GM12878 (cell line): ENCODE results near the gene ABCB10. TPM values are rescaled to one million over a fixed set of nuclear protein-coding genes. Genes with fewer than 3 reads are reported as not detected.

Experiments
- ATAC-seq: fragments of 200-7000 bp; cut with Tn5 transposase; 3 replicates; pipeline ENCODE4 v1.9.1; 2020; ENCODE audit warnings: mild to moderate bottlenecking, moderate library complexity
- Bru-seq: library from RNA; stranded (reverse); fragments of 400-500 nt; gene quantifications from one replicate; lab custom pipeline; 2021; lab: Mats Ljungman, UMichigan
- BruChase-seq, 2 experiments: library from RNA; stranded (reverse); fragments of 400-500 nt; gene quantifications; one replicate each; lab custom pipeline; 2021; lab: Mats Ljungman, UMichigan
- BruUV-seq: library from RNA; stranded (reverse); fragments of 400-500 nt; replicated peaks from 2 replicates; lab custom pipeline; 2021; lab: Mats Ljungman, UMichigan
- CTCF ChIA-PET: fragments of 300-600 bp; sonication (Branson Sonifier 250); formaldehyde crosslinking; extraction: SDS; loops from one replicate; lab custom pipeline; 2021; ENCODE audit warnings: inconsistent platforms; lab: Yijun Ruan, JAX
- POLR2A ChIA-PET: fragments of 350-600 bp; formaldehyde crosslinking; extraction: SDS; loops from one replicate; lab custom pipeline; 2021; ENCODE audit warnings: inconsistent platforms; lab: Charles Lee
- RAD21 ChIA-PET: fragments of 300-600 bp; sonication (Branson Sonifier 250); formaldehyde crosslinking; loops from one replicate; lab custom pipeline; 2023; ENCODE audit warnings: antibody characterized with exemption; ENCODE audit not compliant: unreplicated experiment; lab: Charles Lee
- SMC1A ChIA-PET: fragments of 300-600 bp; sonication (Branson Sonifier 250); formaldehyde crosslinking; loops from one replicate; lab custom pipeline; 2023; ENCODE audit not compliant: unreplicated experiment, uncharacterized antibody; lab: Charles Lee
- DNase-seq: peaks from one replicate; pipeline ENCODE4 v3.0.0-alpha.2; 2011; ENCODE audit warnings: low read depth, low spot score
- FAIRE-seq: peaks from 3 replicates; lab custom pipeline; 2011; peaks lifted over from hg19 to GRCh38; lab: Jason Lieb, UNC
- H2AFZ ChIP-seq: 2 replicates; pipeline ENCODE4 v1.6.0; 2011; ENCODE audit warnings: low read depth, low read length, control low read depth; ENCODE audit not compliant: control insufficient read depth
- H3K27ac ChIP-seq: 2 replicates; pipeline ENCODE4 v1.5.1; 2011; ENCODE audit warnings: control low read depth; ENCODE audit not compliant: control insufficient read depth, insufficient read depth
- H3K27me3 ChIP-seq, 2 experiments: replicated peaks in 1 of 2; 2 replicates each; pipeline versions ENCODE4 v1.6.0 to v1.6.1; 2011; ENCODE audit warnings: low read length in 1 of 2; ENCODE audit not compliant: control insufficient read depth in 2 of 2, insufficient read depth in 2 of 2
- H3K36me3 ChIP-seq, 2 experiments: 2 replicates each; pipeline ENCODE4 v1.5.1; 2011; ENCODE audit warnings: low read length in 1 of 2; ENCODE audit not compliant: control insufficient read depth in 2 of 2, insufficient read depth in 2 of 2
- H3K4me1 ChIP-seq: 2 replicates; pipeline ENCODE4 v1.6.1; 2011; ENCODE audit warnings: mild to moderate bottlenecking, low read length, moderate library complexity, mixed read lengths; ENCODE audit not compliant: control insufficient read depth, insufficient read depth
- H3K4me2 ChIP-seq: 2 replicates; pipeline ENCODE4 v1.6.0; 2011; ENCODE audit warnings: control low read depth; ENCODE audit not compliant: control insufficient read depth, insufficient read depth
- H3K4me3 ChIP-seq: fragments of 200-600 bp; sonication (generic); 2 replicates; pipeline ENCODE4 v1.5.1; 2016
- H3K79me2 ChIP-seq: 2 replicates; pipeline ENCODE4 v1.6.0; 2011; ENCODE audit warnings: low read length; ENCODE audit not compliant: control insufficient read depth, insufficient read depth
- H3K9ac ChIP-seq: 2 replicates; pipeline ENCODE4 v1.8.0; 2011; ENCODE audit warnings: low read length, control low read depth, mixed read lengths; ENCODE audit not compliant: control insufficient read depth, insufficient read depth
- H3K9me3 ChIP-seq: replicated peaks from 3 replicates; pipeline ENCODE4 v1.5.1; 2011; ENCODE audit warnings: mild to moderate bottlenecking, low read length; ENCODE audit not compliant: control insufficient read depth, insufficient read depth
- H4K20me1 ChIP-seq: 2 replicates; pipeline ENCODE4 v1.6.0; 2011; ENCODE audit not compliant: control insufficient read depth, insufficient read depth
- ASH2L ChIP-seq: fragments of 300-600, 200-600 bp; sonication (generic); IDR thresholded peaks from 2 replicates; pipeline ENCODE4 v1.6.1; 2017; ENCODE audit warnings: low read depth, mild to moderate bottlenecking, borderline replicate concordance
- CHD2 ChIP-seq: IDR thresholded peaks from 2 replicates; pipeline ENCODE4 v1.6.1; 2011; ENCODE audit warnings: low read depth, low read length, improper control_type of control experiment, borderline replicate concordance
- E2F4 ChIP-seq: IDR thresholded peaks from 2 replicates; pipeline ENCODE4 v1.6.1; 2012; ENCODE audit warnings: low read depth, low read length, improper control_type of control experiment
- EGR1 ChIP-seq, 2 experiments: IDR thresholded peaks; 1 replicate in 1 of 2; 2 replicates in 1 of 2; pipeline ENCODE4 v1.6.1; 2011 to 2012; ENCODE audit warnings: low read depth in 2 of 2, low read length in 2 of 2, borderline replicate concordance in 1 of 2, mild to moderate bottlenecking in 1 of 2, moderate library complexity in 1 of 2
- EZH2 ChIP-seq: IDR thresholded peaks from 2 replicates; pipeline ENCODE4 v1.6.1; 2012; ENCODE audit warnings: low read depth, mild to moderate bottlenecking, control low read depth, inconsistent platforms, low read length, borderline replicate concordance; ENCODE audit not compliant: control insufficient read depth
- HCFC1 ChIP-seq: fragments of 150-350 bp; IDR thresholded peaks from 2 replicates; pipeline ENCODE4 v1.6.1; 2014; ENCODE audit warnings: low read length
- HSF1 ChIP-seq: fragments of 150-350 bp; IDR thresholded peaks from 2 replicates; pipeline ENCODE4 v1.6.1; 2014; ENCODE audit warnings: mild to moderate bottlenecking, low read depth, low read length
- NFXL1 ChIP-seq: fragments of 450-650 bp; IDR thresholded peaks from 2 replicates; pipeline ENCODE4 v1.6.1; 2017; ENCODE audit warnings: antibody characterized with exemption, mild to moderate bottlenecking, borderline replicate concordance
- POLR2A ChIP-seq: IDR thresholded peaks from 2 replicates; pipeline ENCODE4 v1.6.1; 2011; ENCODE audit warnings: low read depth, mild to moderate bottlenecking, low read length
- RUNX3 ChIP-seq: IDR thresholded peaks from 2 replicates; pipeline ENCODE4 v1.6.1; 2012; ENCODE audit warnings: low read length, inconsistent platforms
- SMARCA5 ChIP-seq: fragments of 450-650 bp; IDR thresholded peaks from 2 replicates; pipeline ENCODE4 v1.6.1; 2017; ENCODE audit warnings: mild to moderate bottlenecking
- SRF ChIP-seq, 2 experiments: IDR thresholded peaks; 2 replicates each; pipeline ENCODE4 v1.6.1; 2011; ENCODE audit warnings: low read depth in 2 of 2, low read length in 2 of 2, mild to moderate bottlenecking in 1 of 2, moderate library complexity in 1 of 2
- TCF7 ChIP-seq: IDR thresholded peaks from 2 replicates; pipeline ENCODE4 v1.6.1; 2014; ENCODE audit warnings: antibody characterized with exemption, borderline replicate concordance
- ZNF207 ChIP-seq: fragments of 450-650 bp; IDR thresholded peaks from 2 replicates; pipeline ENCODE4 v1.6.1; 2014; ENCODE audit warnings: antibody characterized with exemption, mild to moderate bottlenecking, borderline replicate concordance
- ZNF24 ChIP-seq: fragments of 450-650 bp; IDR thresholded peaks from 2 replicates; pipeline ENCODE4 v1.6.1; 2017; ENCODE audit warnings: antibody characterized with exemption, mild to moderate bottlenecking
- WGBS: methylation state at CpG from one replicate; pipeline ENCODE4 v1.1.6; 2016; ENCODE audit warnings: low lambda C conversion rate; ENCODE audit not compliant: insufficient replicate concordance, insufficient coverage; ENCODE audit errors: missing lambda C conversion rate; 5-methylcytosine and 5-hydroxymethylcytosine counted together
- in situ Hi-C: fragments of 300-500 bp; cut with MboI; formaldehyde crosslinking; loops from 9 replicates; pipeline ENCODE4 v1.14.3; 2018; ENCODE audit warnings: mixed read lengths
- intact Hi-C: fragments of 100-400 bp; cut with micrococcal nuclease; formaldehyde crosslinking; loops from one replicate; pipeline ENCODE4 v1.14.2; 2022; ENCODE audit not compliant: unreplicated experiment
- long read RNA-seq, 2 experiments: library from polyadenylated mRNA; unstranded; transcript quantifications; one replicate each; pipeline ENCODE4 v2.0.0, GENCODE V29; 2019 to 2020
- polyA minus RNA-seq, 3 experiments: library from RNA; depleted of rRNA, polyadenylated mRNA; stranded (reverse); fragments of >200 nt; gene quantifications; 2 replicates each; pipeline ENCODE4 v1.2.3, GENCODE V29; 2011
- polyA plus RNA-seq, 11 experiments: library from polyadenylated mRNA; depleted of rRNA in 4 of 11; unstranded in 6 of 11; stranded (reverse) in 5 of 11; fragments of >200 nt; fragmentation: Nextera tagmentation in 4 of 11; fragmentation: Illumina TruSeq in 1 of 11; extraction: Ambion mirVana in 4 of 11; extraction: Trizol in 1 of 11; gene quantifications; 1 replicate in 1 of 11; 2 replicates in 10 of 11; pipeline versions ENCODE4 v1.2.1 to v1.2.3, GENCODE V29; 2011 to 2016; ENCODE audit warnings: inconsistent platforms in 2 of 11, missing spikeins in 2 of 11, low read depth in 1 of 11
- total RNA-seq, 4 experiments: library from RNA; depleted of rRNA in 3 of 4; stranded (reverse); fragments of >200 nt in 3 of 4; fragmentation: Illumina TruSeq in 1 of 4; extraction: Trizol in 1 of 4; gene quantifications; 2 replicates each; pipeline versions ENCODE4 v1.2.1 to v1.2.3, GENCODE V29; 2013 to 2021

ABCB10 gene
- 10.3 and 10.5 TPM in 2 replicates for total RNA-seq (2013; cell fraction: nucleolus; rRNA removed)
- 27.6 and 31.8 TPM in 2 replicates for total RNA-seq (2014; rRNA removed)
- total RNA-seq (2014; rRNA removed; fragmentation: Illumina TruSeq; extraction: Trizol) = 25.4 and 26.1 TPM in 2 replicates
- 30.5 and 33.1 TPM in 2 replicates for total RNA-seq (2021)
- polyA plus RNA-seq (2011; ENCODE audit: low read depth) = 7.7 TPM
- polyA plus RNA-seq (2011; rRNA removed) = 16.7 and 23.0 TPM in 2 replicates
- polyA plus RNA-seq (2011; cell fraction: cytosol; rRNA removed) = 10.4 TPM in 2 replicates
- 19.6 and 29.7 TPM in 2 replicates for polyA plus RNA-seq (2011; cell fraction: nucleus; rRNA removed)
- 11.2 and 13.2 TPM in 2 replicates for polyA plus RNA-seq (2012)
- polyA plus RNA-seq (2014; fragmentation: Illumina TruSeq; extraction: Trizol) = 21.8 and 27.5 TPM in 2 replicates
- polyA plus RNA-seq (2014; fragmentation: Nextera tagmentation; extraction: Ambion mirVana) = 10 to 100 TPM; 11.7 to 11.8 TPM
- polyA plus RNA-seq (2014; rRNA removed) = 16.1 and 16.7 TPM in 2 replicates
- polyA plus RNA-seq (2016; fragmentation: Nextera tagmentation; extraction: Ambion mirVana) = 10 to 100 TPM in 1 of 2 experiments, 1 to 10 TPM in 1; 8.0 to 16.6 TPM
- 16.8 and 19.0 TPM in 2 replicates for polyA minus RNA-seq (2011; rRNA and poly(A)+ RNA removed)
- 11.4 and 11.9 TPM in 2 replicates for polyA minus RNA-seq (2011; cell fraction: cytosol; rRNA and poly(A)+ RNA removed)
- polyA minus RNA-seq (2011; cell fraction: nucleus; rRNA and poly(A)+ RNA removed) = 9.3 TPM in 2 replicates
- Bru-seq, nascent RNA = percentile 68 among the genes with signal in this experiment
- BruChase-seq, experiment 1, labeled RNA remaining after a 6-hour chase = percentile 75 among the genes with signal in this experiment
- percentile 73 among the genes with signal in this experiment for BruChase-seq, experiment 2, labeled RNA remaining after a 2-hour chase
- long read RNA-seq, experiment 1, partial matches to known transcripts = 0 of 1 reads
- long read RNA-seq, experiment 1, other reads (novel, unspliced or antisense) = 1 of 1 reads
- long read RNA-seq, experiment 2, partial matches to known transcripts = 12 of 12 reads
- long read RNA-seq, experiment 2, other reads (novel, unspliced or antisense) = 0 of 12 reads

- Histone ChIP-seq H3K79me2 (peaks cover 34% of the 10 kb centered on the region), H3K9ac (peak within 1 kb of the TSS; percentile 70), H3K36me3 (no peaks in the 10 kb centered on the region), H4K20me1 (no peaks in the 10 kb centered on the region), H2AFZ (peak within 1 kb of the TSS; percentile 88), H3K9me3 (no peaks in the 10 kb centered on the region), H3K27ac (peak within 1 kb of the TSS; percentile 60), H3K4me3 (peak within 1 kb of the TSS; percentile 66), H3K4me2 (peak within 1 kb of the TSS; percentile 81), H3K4me1 (no peaks in the 10 kb centered on the region; the same call in 1 of the 2 replicates), H3K27me3 (no peaks in the 10 kb centered on the region)
- POLR2A ChIA-PET = interaction anchor here (0.5 to 3.2 kb wide), 10 partner anchors 20 to 1152 kb away, joined by 3 to 33 read pairs (median 4); partner anchors contain the start of genes TAF5L and URB2
- FAIRE-seq = peak; percentile 97
- in situ Hi-C loops (no loop called here), intact Hi-C loops (loop anchor here (1.0 to 10.0 kb wide), 2 partner anchors 68 to 516 kb away; partner anchors contain the start of genes TAF5L and URB2)
- RAD21 ChIA-PET = interaction anchor here (0.7 to 2.9 kb wide), 14 partner anchors 20 to 331 kb away, joined by 3 to 25 read pairs (median 3); partner anchors contain the start of gene NUP133
- WGBS = under 1% methylated on average over 94 of the region's 109 CpGs
- DNase-seq = peak; percentile 91
- ATAC-seq = peak; percentile 89
- no TSS peak for BruUV-seq
- SMC1A ChIA-PET = interaction anchor here (0.7 to 3.0 kb wide), 6 partner anchors 11 to 103 kb away, joined by 3 to 25 read pairs (median 5); partner anchors contain the start of genes TAF5L and URB2
- CTCF ChIA-PET = interaction anchor here (0.6 to 2.6 kb wide), 16 partner anchors 10 to 109 kb away, joined by 3 to 22 read pairs (median 4); partner anchors contain the start of genes NUP133, TAF5L and URB2
- 0 out of 2 replicates have a peak, but pooled peaks have one; percentile 30 for TF ChIP-seq ZNF207
- TF ChIP-seq RUNX3 = peak; percentile 42; the same call in 1 of the 2 replicates
- TF ChIP-seq HCFC1 = peak; percentile 74
- TF ChIP-seq SRF (IDR thresholded peaks at IDR 0.05; ENCODE audit: low read depth in 2 of 2, low read length in 2 of 2) = peak; percentile 78 to 96
- no peak for TF ChIP-seq EZH2
- TF ChIP-seq CHD2 = peak; percentile 69; the same call in 1 of the 2 replicates
- TF ChIP-seq ASH2L = no peak
- peak in 1 of 2 experiments; percentile 90; a peak in 2 of 3 replicates for TF ChIP-seq EGR1 (IDR thresholded peaks at IDR 0.05; ENCODE audit: borderline replicate concordance in 1 of 2, low read depth in 2 of 2, low read length in 2 of 2)
- TF ChIP-seq ZNF24 = no peak
- no peak for TF ChIP-seq HSF1
- peak; percentile 73 for TF ChIP-seq POLR2A
- 0 out of 2 replicates have a peak, but pooled peaks have one; percentile 33 for TF ChIP-seq E2F4
- TF ChIP-seq NFXL1 = 0 out of 2 replicates have a peak, but pooled peaks have one; percentile 41
- TF ChIP-seq TCF7 = no peak
- peak; percentile 95 for TF ChIP-seq SMARCA5
These were observed at the start of gene ABCB10 for GRCh38 chr1:229558460-229559335. Gene ABCB10 (minus strand): TSS chr1:229558707. CDS start chr1:229558652, 55 bp downstream.
